GM12891 (cell line): ENCODE data around the gene SV2C.

ENCODE experiments used
- POLR2A ChIP-seq: IDR thresholded peaks from 2 replicates; pipeline ENCODE4 v1.6.1; 2011; ENCODE audit warnings: low read depth, low read length, control low read depth
- TAF1 ChIP-seq: IDR thresholded peaks from 2 replicates; pipeline ENCODE4 v1.6.1; 2011; ENCODE audit warnings: low read depth, low read length, control low read depth

DNA sequence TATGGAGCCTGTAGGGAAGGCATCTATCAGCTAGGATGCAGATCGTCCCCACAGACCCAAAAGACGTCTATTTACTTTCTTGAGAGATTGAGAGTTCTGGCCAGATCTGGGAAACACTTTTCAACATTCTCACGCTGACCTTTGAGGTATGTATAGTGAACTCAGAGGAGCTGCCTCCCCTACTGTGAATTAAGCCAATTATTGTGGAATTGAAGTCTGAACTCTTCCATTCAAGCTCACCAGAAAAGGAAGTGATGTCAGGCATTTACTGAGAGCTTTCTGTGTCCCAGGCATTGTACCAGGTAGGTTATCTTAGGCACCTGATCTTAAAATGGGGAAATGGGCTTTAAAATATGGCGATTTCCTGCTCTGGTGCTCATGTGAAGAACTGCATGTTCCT lies 136.5 kb downstream of the SV2C start:
- TF ChIP-seq TAF1 (no peak), POLR2A (no peak)
